HCT116 (cell line): Measurements from ENCODE around the gene ANKRD36B. TPM values are rescaled to one million over a fixed set of nuclear protein-coding genes. Genes with fewer than 3 reads are reported as not detected.
"Not testable (repeated sequence)": the region's sequence is repeated elsewhere in the genome, so short reads cannot be mapped to it uniquely, and the experiment has no call there.

Experiments
- ATAC-seq: fragments of 200-7000 bp; cut with Tn5 transposase; 2 replicates; pipeline ENCODE4 v1.9.1; 2020; ENCODE audit warnings: mild to moderate bottlenecking, moderate library complexity
- BruUV-seq: library from RNA; stranded (reverse); fragments of 400-500 nt; replicated peaks from 2 replicates; lab custom pipeline; 2021; lab: Mats Ljungman, UMichigan
- CTCF ChIA-PET: fragments of 300-600 bp; sonication (Branson Sonifier 250); formaldehyde crosslinking; loops from one replicate; lab custom pipeline; 2021; ENCODE audit warnings: antibody characterized with exemption; lab: Charles Lee
- POLR2A ChIA-PET: fragments of 300-600, 350-600 bp; sonication (Branson Sonifier 250); formaldehyde crosslinking; loops from one replicate; lab custom pipeline; 2021; ENCODE audit warnings: antibody characterized with exemption; lab: Charles Lee
- RAD21 ChIA-PET, 2 experiments: fragments of 300-600 bp; sonication (Branson Sonifier 250); formaldehyde crosslinking; loops; one replicate each; lab custom pipeline; 2023; ENCODE audit warnings: low total read pairs in 2 of 2; ENCODE audit not compliant: uncharacterized antibody in 2 of 2, unreplicated experiment in 2 of 2, low non-redundant PET in 1 of 2; lab: Charles Lee
- DNase-seq: peaks from one replicate; pipeline ENCODE4 v3.0.0-alpha.2; 2010; ENCODE audit warnings: low read depth, low spot score
- H2AFZ ChIP-seq: fragments of 200-600 bp; shearing (Covaris generic), sonication (generic); 2 replicates; pipeline ENCODE4 v1.6.1; 2017; ENCODE audit warnings: low read depth, mixed run types, mixed read lengths, antibody characterized with exemption, low read length; ENCODE audit not compliant: poor library complexity, severe bottlenecking
- H3K27ac ChIP-seq: 2 replicates; pipeline ENCODE4 v1.5.1; 2012; ENCODE audit warnings: low read depth, low read length
- H3K27me3 ChIP-seq: fragments of 200-600 bp; sonication (generic); 2 replicates; pipeline ENCODE4 v1.6.1; 2016; ENCODE audit warnings: mixed run types, low read length, mixed read lengths; ENCODE audit not compliant: insufficient read depth
- H3K36me3 ChIP-seq, 2 experiments: fragments of 200-500 bp in 1 of 2; fragments of 200-600 bp in 1 of 2; sonication (Bioruptor generic) in 1 of 2; sonication (generic) in 1 of 2; 2 replicates each; pipeline versions ENCODE4 v1.5.1 to v1.6.1; 2014 to 2016; ENCODE audit warnings: low read length in 2 of 2, inconsistent platforms in 1 of 2, mixed read lengths in 1 of 2, mixed run types in 1 of 2; ENCODE audit not compliant: insufficient read depth in 2 of 2, control insufficient read depth in 1 of 2
- H3K4me1 ChIP-seq, 2 experiments: fragments of 200-600 bp in 1 of 2; sonication (generic) in 1 of 2; 2 replicates each; pipeline versions ENCODE4 v1.5.1 to v1.6.1; 2012 to 2017; ENCODE audit warnings: low read length in 2 of 2, inconsistent platforms in 1 of 2, mild to moderate bottlenecking in 1 of 2, mixed read lengths in 1 of 2, mixed run types in 1 of 2, moderate library complexity in 1 of 2; ENCODE audit not compliant: insufficient read depth in 2 of 2, control insufficient read depth in 1 of 2
- H3K4me2 ChIP-seq: fragments of 200-600 bp; sonication (generic); 2 replicates; pipeline ENCODE4 v1.6.1; 2017; ENCODE audit warnings: mixed run types, low read length, mixed read lengths
- H3K4me3 ChIP-seq, 2 experiments: fragments of 200-600 bp in 1 of 2; sonication (generic) in 1 of 2; replicated peaks in 1 of 2; 2 replicates each; pipeline ENCODE4 v1.5.1; 2011 to 2016; ENCODE audit warnings: low read length in 2 of 2, control low read depth in 1 of 2, low read depth in 1 of 2, mild to moderate bottlenecking in 1 of 2, mixed read lengths in 1 of 2, mixed run types in 1 of 2
- H3K79me2 ChIP-seq: fragments of 200-600 bp; sonication (generic); 2 replicates; pipeline ENCODE4 v1.6.1; 2017; ENCODE audit warnings: mild to moderate bottlenecking, mixed run types, low read length, moderate library complexity, mixed read lengths; ENCODE audit not compliant: insufficient read depth
- H3K9ac ChIP-seq: fragments of 200-600 bp; sonication (generic); 2 replicates; pipeline ENCODE4 v1.6.1; 2016; ENCODE audit warnings: low read length, mixed read lengths
- H3K9me2 ChIP-seq: fragments of 200-600 bp; sonication (generic), shearing (Covaris generic); 2 replicates; pipeline ENCODE4 v1.6.1; 2017; ENCODE audit warnings: mixed run types, mild to moderate bottlenecking, moderate library complexity; ENCODE audit not compliant: insufficient read depth
- H3K9me3 ChIP-seq, 2 experiments: fragments of 200-500 bp in 1 of 2; fragments of 200-600 bp in 1 of 2; sonication (Bioruptor generic) in 1 of 2; sonication (generic) in 1 of 2; 2 replicates each; pipeline ENCODE4 v1.6.1; 2014 to 2017; ENCODE audit warnings: low read length in 2 of 2, mixed read lengths in 2 of 2, inconsistent platforms in 1 of 2, low read depth in 1 of 2, mild to moderate bottlenecking in 1 of 2, mixed run types in 1 of 2, moderate library complexity in 1 of 2; ENCODE audit not compliant: control insufficient read depth in 1 of 2, insufficient read depth in 1 of 2
- H4K20me1 ChIP-seq: fragments of 200-600 bp; sonication (generic), shearing (Covaris generic); 2 replicates; pipeline ENCODE4 v1.6.1; 2017; ENCODE audit warnings: mixed run types, mild to moderate bottlenecking, moderate library complexity; ENCODE audit not compliant: insufficient read depth
- intact Hi-C: fragments of 100-400 bp; cut with micrococcal nuclease; formaldehyde crosslinking; loops from 2 replicates; pipeline ENCODE4 v1.10.0; 2022
- total RNA-seq: library from RNA; stranded (reverse); gene quantifications from one replicate; pipeline ENCODE4 v1.2.1, GENCODE V29; 2021; ENCODE audit not compliant: unreplicated experiment

The ANKRD36B gene
- total RNA-seq, 1 experiment from 2014 or later: 16.5 TPM

DNA sequence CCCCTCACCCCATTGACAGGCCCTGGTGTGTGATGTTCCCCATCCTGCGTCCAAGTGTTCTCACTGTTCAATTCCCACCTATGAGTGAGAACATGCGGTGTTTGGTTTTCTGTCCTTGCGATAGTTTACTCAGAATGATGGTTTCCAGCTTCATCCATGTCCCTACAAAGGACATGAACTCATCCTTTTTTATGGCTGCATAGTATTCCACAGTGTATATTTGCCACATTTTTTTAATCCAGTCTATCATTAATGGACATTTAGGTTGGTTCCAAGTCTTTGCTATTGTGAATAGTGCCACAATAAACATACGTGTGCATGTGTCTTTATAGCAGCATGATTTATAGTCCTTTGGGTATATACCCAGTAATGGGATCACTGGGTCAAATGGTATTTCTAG lies 6.5 kb upstream of the ANKRD36B start:
- H3K79me2 ChIP-seq, H3K27me3 ChIP-seq, CTCF ChIA-PET, H2AFZ ChIP-seq, DNase-seq, H3K36me3 ChIP-seq, ATAC-seq, H4K20me1 ChIP-seq, H3K4me2 ChIP-seq, H3K9ac ChIP-seq, BruUV-seq, H3K9me2 ChIP-seq, RAD21 ChIA-PET, POLR2A ChIA-PET, H3K4me1 ChIP-seq, H3K9me3 ChIP-seq, H3K27ac ChIP-seq, intact Hi-C loops, H3K4me3 ChIP-seq: not testable (repeated sequence)

GRCh38 chr2:97593520-97593919 lies 3.8 kb upstream of the ANKRD36B start:
- BruUV-seq, H3K9ac ChIP-seq, H3K9me3 ChIP-seq, H3K27me3 ChIP-seq, H3K36me3 ChIP-seq, H4K20me1 ChIP-seq, ATAC-seq, H3K27ac ChIP-seq, H3K9me2 ChIP-seq, H3K79me2 ChIP-seq, CTCF ChIA-PET, H3K4me2 ChIP-seq, H3K4me1 ChIP-seq, RAD21 ChIA-PET, DNase-seq, POLR2A ChIA-PET, H3K4me3 ChIP-seq, H2AFZ ChIP-seq: not testable (repeated sequence)
- intact Hi-C loops: loop anchor here (5.0 kb wide), 1 partner anchor 794 kb away; no protein-coding TSS in a partner anchor
